Neural crest cell (in vitro differentiated cells): ENCODE measurements around the gene CYGB. TPM values are rescaled to one million over a fixed set of nuclear protein-coding genes. Genes with fewer than 3 reads are reported as not detected.
"Not testable (repeated sequence)": the region's sequence is repeated elsewhere in the genome, so short reads cannot be mapped to it uniquely, and the experiment has no call there.

Source experiments
- DNase-seq: peaks from one replicate; pipeline ENCODE4 v3.0.0; 2021; ENCODE audit warnings: low read depth, mixed read lengths, low spot score
- H3K27ac Mint-ChIP-seq: one replicate; pipeline ENCODE4 v1.8.0; 2021; ENCODE audit warnings: mild to moderate bottlenecking, mixed read lengths; ENCODE audit not compliant: unreplicated experiment
- H3K27me3 Mint-ChIP-seq: 2 replicates; pipeline ENCODE4 v1.8.0; 2021; ENCODE audit warnings: low read depth, mild to moderate bottlenecking, mixed read lengths
- H3K36me3 Mint-ChIP-seq: 2 replicates; pipeline ENCODE4 v1.8.0; 2021; ENCODE audit warnings: low read depth, mild to moderate bottlenecking, mixed read lengths
- H3K4me1 Mint-ChIP-seq: 2 replicates; pipeline ENCODE4 v1.8.0; 2021; ENCODE audit warnings: mixed read lengths
- H3K4me3 Mint-ChIP-seq: one replicate; pipeline ENCODE4 v1.8.0; 2021; ENCODE audit warnings: mild to moderate bottlenecking, mixed read lengths
- H3K9me3 Mint-ChIP-seq: 2 replicates; pipeline ENCODE4 v1.8.0; 2021; ENCODE audit warnings: mixed read lengths
- total RNA-seq: library from RNA; stranded (reverse); gene quantifications from 2 replicates; pipeline ENCODE4 v1.2.1, GENCODE V29; 2021
- TF ChIP-seq, protein P1 (sequence below): fragments of 200-600 bp; sonication (generic); conservative IDR thresholded peaks from 2 replicates; pipeline ENCODE4 v1.5.0; 2021; ENCODE audit warnings: antibody characterized with exemption, mild to moderate bottlenecking

The CYGB gene
- total RNA-seq, 1 donor from 2014 or later: 8.7 TPM

DNA sequence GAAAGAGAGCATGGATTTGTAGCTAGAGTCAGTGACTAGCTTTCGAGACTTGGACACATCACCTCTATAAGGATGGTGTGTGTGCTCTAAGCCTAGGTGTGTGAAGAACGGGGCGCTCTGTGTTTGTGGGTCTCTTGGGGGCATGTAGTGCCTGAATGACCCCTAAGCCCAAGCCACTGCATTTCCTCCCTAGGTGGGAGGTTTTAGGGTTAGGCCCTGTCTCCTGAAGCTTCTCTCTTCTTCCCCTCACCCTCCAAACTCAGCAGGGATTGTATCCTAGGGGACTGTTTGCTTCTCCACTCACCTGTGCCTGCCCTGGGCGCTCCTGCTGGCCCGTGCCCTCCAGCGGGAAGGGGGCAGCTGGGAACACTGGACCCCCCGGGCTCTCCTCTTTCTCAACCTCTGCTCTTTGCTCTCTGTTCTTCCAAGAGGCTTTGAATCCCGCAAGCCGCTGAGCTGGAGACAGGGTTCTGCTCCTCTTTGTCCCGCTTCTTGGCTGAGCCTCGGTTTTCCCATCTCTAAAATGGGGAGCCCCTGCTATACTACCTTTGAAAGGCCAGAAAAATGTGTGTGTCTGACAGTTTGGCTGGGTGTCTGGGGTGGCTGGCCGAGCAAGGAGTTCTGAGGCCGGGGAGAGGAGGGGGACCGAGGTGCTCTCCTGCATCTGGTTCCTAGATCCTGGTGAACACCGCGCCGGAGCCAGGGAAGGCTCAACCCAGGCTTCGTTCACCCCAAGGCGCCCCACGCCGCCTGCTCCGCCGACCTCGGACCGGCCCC, 810 bp downstream of the CYGB start:
- Mint-ChIP-seq H3K4me1 (peaks cover 56% of the 10 kb centered on the region), H3K27ac (no peak overlapping the region), H3K27me3 (peaks cover 49% of the 10 kb centered on the region), H3K9me3 (no peaks in the 10 kb centered on the region), H3K36me3 (no peaks in the 10 kb centered on the region), H3K4me3 (peak overlapping the region; percentile 47)
- no peak for DNase-seq
- TF ChIP-seq, protein P1, sequence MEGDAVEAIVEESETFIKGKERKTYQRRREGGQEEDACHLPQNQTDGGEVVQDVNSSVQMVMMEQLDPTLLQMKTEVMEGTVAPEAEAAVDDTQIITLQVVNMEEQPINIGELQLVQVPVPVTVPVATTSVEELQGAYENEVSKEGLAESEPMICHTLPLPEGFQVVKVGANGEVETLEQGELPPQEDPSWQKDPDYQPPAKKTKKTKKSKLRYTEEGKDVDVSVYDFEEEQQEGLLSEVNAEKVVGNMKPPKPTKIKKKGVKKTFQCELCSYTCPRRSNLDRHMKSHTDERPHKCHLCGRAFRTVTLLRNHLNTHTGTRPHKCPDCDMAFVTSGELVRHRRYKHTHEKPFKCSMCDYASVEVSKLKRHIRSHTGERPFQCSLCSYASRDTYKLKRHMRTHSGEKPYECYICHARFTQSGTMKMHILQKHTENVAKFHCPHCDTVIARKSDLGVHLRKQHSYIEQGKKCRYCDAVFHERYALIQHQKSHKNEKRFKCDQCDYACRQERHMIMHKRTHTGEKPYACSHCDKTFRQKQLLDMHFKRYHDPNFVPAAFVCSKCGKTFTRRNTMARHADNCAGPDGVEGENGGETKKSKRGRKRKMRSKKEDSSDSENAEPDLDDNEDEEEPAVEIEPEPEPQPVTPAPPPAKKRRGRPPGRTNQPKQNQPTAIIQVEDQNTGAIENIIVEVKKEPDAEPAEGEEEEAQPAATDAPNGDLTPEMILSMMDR: no peak

DNA sequence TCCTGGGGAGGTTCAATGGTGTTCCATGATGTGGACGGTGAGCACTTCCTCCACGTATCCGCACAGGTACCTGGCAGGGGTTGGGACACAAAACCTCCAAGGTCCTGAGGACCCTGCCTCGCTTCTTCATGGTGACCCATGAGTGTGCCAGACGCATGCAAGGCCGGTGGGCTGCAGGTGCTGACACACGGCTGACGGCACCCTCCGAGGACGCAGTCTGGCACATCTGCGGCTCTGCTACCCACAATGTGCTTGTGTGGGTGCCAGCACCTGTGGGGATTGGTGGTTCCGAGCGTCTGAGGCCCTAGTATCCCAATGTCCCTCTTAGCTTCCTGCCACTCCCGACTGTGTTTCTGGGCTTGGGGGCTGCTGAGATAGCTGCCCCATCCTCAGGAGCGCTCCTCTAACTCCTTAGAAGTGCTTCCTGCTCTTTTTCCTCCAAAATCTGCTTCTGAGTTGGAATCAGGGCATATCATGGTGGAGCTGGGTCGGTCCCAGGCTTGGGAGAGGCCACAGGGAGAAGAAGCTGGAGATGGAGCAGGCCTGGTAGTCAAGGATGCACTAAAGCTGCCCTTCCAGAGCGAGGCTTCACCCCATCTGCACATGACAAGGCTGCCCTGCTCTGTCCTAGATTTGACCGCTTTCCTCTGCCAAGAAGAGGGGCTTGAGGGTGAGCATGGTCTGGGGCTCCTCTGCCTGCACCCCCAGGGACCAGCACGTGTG, 1.6 kb downstream of the CYGB start:
- Mint-ChIP-seq H3K4me1 (peaks cover 51% of the 10 kb centered on the region), H3K9me3 (no peaks in the 10 kb centered on the region), H3K27ac (no peak overlapping the region), H3K27me3 (peaks cover 47% of the 10 kb centered on the region), H3K4me3 (peak overlapping the region; percentile 68), H3K36me3 (no peaks in the 10 kb centered on the region)
- DNase-seq: no peak
- TF ChIP-seq, protein P1: no peak

DNA sequence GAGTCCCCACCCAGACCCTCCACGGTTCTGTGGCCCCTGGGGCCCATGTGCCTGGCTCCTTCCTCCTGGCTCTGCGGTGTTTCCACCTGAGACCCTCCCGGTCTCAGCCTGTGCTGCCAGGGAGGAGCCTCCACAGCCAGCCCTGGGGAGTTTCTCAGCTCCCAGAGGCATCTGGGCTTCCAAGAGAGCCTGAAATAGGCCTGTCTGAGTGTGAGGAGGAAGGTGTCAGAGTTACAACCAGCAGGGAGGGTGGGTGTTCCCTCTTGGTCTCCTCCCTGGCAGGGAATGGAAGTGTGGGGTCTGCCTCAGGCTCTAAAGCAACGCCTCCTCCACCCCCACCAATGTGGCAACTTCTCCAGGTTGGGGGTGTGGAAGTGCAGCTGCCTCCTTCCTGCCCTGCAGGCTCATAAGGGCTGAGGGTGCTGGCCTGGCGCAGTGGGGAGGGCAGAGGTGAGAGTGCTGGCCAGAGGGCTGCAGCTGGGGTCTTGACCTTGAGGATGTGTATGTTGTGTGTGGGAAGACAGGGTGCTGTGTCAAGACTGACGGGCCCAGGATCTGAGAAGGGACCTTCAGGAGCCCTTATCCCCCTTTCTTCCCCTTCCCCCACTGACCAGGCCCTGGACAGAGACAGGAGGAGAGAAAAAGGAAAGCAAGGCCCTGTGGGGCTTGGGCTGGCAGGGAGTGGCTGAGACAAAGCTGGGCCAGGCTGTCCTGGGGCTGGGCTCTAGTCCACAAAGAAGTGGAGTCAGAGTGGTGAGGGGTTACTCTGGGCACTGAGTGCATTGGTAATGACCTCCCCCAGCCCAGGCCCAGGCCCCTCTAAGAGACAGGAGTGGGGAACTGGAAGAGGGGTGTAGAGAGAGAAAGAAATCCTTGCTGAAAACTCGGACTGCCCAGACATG, 2.4 kb downstream of the CYGB start:
- no peak for DNase-seq
- H3K4me3 Mint-ChIP-seq: peak overlapping the region; percentile 68
- H3K9me3 Mint-ChIP-seq: no peaks in the 10 kb centered on the region
- H3K36me3 Mint-ChIP-seq: no peaks in the 10 kb centered on the region
- H3K27me3 Mint-ChIP-seq: peaks cover 41% of the 10 kb centered on the region
- H3K4me1 Mint-ChIP-seq: peaks cover 49% of the 10 kb centered on the region
- TF ChIP-seq, protein P1: no peak
- peak overlapping the region; percentile 19 for H3K27ac Mint-ChIP-seq

DNA sequence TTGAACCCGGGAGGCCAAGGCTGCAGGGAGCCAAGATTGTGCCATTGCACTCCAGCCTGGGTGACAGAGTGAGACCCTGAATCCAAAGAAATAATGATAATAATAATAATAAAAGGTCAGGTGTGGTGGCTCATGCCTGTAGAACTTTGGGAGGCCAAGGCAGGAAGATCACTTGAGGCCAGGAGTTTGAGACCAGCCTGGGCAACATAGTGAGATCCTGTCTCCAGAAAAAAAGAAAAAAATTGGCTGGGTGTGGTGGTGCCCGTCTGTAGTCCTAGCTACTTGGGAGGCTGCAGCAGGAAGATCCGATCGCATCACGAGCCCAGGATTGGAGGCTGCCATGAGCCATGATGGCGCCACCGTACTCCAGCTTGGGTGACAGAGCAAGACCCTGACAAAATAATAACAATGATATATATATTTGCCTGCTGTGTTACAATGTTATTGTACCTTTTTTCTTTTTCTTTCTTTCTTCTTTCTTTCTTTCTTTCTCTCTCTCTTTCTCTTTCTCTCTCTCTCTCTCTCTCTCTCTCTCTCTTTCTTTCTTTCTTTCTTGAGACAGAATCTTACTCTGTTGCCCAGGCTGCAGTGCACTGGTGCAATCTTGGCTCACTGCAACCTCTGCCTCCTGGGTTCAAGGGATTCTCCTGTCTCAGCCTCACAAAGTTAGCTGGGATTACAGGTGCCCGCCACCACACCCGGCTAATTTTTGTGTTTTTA, 3.7 kb downstream of the CYGB start:
- not testable (repeated sequence) for DNase-seq, H3K4me3 Mint-ChIP-seq, H3K27ac Mint-ChIP-seq, H3K36me3 Mint-ChIP-seq, H3K9me3 Mint-ChIP-seq
- Mint-ChIP-seq H3K27me3 (peaks cover 31% of the 10 kb centered on the region), H3K4me1 (peaks cover 50% of the 10 kb centered on the region)

DNA sequence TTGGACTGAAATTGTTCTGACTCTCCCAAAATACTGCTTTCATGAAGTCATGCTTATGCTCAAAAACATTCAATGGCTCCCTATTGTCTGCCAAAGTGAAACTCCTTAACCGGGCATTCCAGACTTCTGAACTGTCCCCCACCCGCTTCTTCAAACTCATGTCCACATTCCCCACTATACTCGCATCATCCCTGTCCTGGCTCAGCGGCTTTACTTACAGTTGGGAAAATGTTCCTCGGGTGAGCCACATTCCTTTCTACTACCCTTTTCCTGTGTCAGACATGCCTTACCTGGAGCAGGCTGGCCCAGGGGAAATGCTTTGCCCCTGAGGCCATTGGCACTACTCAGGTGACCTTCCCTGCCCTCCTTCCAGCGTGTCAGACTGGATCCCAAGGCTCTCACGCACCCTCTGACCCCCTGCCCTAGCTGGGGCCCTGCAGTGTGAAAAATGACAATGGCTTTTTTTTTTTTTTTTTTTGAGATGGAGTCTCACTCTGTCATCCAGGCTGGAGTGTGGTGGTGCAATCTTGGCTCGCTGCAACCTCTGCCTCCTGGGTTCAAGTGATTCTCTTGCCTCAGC, 5.3 kb downstream of the CYGB start:
- Mint-ChIP-seq H3K4me3 (peak overlapping the region; percentile 31), H3K27ac (peak overlapping the region; percentile 24), H3K27me3 (peaks cover 22% of the 10 kb centered on the region), H3K36me3 (no peaks in the 10 kb centered on the region), H3K9me3 (no peaks in the 10 kb centered on the region), H3K4me1 (peaks cover 57% of the 10 kb centered on the region)
- no peak for DNase-seq
- TF ChIP-seq, protein P1: no peak
